GM19395 (cell line): ENCODE data around the gene LAMB1.
"Not testable (repeated sequence)": the region's sequence is repeated elsewhere in the genome, so short reads cannot be mapped to it uniquely, and the experiment has no call there.

Source experiments
- ATAC-seq: cut with Tn5 transposase; IDR thresholded peaks from one replicate; pipeline ENCODE4 v1.9.1; 2021; ENCODE audit warnings: mild to moderate bottlenecking, moderate library complexity; ENCODE audit not compliant: unreplicated experiment

LAMB1 gene

DNA sequence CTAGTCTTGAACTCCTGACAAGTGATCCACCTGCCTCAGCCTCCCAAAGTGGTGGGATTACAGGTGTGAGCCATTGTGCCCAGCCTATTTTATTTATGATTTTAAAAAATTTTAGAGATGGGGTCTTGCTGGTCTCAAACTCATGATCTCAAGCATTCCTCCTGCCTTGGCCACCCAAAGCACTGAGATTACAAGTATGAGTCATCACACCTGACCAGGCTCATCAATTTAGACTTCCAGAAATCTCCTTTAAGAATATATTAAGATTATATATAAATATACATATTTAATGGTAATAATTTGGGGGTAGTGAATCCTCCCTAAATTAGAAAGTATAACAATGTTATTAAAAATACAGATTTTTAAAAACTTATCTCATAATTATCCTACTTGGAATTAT lies 29.1 kb downstream of the LAMB1 start:
- no peak for ATAC-seq

DNA sequence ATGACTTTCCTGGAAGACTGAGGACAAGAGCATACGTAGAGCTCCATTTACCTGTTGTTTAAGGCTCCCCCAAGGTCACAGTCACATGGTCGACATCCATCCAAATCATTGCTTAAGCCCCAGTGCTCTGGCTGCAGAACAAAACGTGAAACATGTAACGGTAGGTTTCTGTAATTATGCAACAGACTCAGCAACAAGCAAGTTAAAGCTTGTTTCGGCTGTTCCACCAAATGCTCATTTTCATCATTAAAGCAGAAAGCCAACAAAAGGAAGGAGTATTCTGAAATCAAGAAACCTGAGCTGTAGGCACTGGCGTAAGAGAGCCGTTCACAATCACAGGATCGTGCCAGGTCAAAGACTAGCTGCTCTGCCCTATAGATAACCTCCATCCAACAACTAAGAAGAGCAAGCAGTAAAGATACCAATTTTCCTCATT lies 30.0 kb downstream of the LAMB1 start:
- ATAC-seq = no peak

DNA sequence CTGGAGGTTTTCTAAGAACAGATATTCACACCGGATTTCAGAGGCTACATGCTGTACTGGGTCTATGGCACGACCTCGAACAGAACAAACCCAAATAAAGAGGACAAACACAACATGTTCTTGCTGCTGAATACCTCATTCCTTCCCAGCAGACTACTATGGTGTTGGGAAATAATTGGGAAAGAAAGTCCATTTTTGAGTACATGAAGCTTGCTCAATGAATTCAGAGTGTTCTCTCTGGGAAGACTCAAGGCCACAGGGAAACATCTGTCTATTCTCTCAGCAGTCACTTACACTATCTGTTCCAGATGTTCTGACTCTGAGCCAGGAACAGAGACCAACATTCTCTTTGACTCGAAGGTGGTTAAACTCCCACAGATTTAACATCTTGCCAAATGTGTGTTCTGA lies 30.9 kb downstream of the LAMB1 start:
- no peak for ATAC-seq

DNA sequence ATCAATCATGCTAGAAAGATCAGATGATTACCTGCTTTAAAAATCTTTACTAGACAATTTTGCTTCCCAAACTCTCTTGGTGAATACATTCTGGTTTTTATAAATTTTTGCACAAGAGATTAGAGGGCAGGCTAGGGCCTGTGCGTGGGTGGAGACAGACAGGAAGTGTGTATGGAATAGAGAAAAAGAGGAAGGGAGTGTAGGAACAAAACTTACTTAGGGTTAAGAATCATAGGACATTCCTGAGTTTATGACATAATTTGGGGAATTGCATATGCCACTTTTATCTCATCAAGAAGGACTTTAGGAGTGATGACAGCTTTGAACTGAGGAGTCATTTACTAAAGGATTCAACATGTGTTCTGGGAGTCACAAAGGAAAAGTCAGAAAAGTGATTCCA lies 31.3 kb downstream of the LAMB1 start:
- no peak for ATAC-seq

DNA sequence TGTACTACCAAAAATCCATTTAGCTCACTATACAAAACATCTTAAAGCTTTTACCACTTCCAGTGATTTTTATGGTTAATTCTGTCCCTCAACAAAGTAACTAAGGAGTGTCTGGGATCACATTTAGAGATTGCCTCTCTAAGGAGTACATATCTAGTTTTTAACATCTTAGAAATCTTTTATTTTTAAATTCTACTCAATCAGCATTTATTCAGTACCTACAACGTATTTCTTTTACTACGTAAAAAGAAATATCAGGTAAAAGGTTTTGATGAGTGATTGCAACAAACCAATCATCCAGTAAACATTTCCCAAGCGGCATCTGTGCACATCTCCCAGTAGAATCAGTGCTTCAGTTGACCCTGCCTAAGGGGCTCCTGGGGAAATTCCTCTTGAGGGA lies 31.9 kb downstream of the LAMB1 start:
- no peak for ATAC-seq

DNA sequence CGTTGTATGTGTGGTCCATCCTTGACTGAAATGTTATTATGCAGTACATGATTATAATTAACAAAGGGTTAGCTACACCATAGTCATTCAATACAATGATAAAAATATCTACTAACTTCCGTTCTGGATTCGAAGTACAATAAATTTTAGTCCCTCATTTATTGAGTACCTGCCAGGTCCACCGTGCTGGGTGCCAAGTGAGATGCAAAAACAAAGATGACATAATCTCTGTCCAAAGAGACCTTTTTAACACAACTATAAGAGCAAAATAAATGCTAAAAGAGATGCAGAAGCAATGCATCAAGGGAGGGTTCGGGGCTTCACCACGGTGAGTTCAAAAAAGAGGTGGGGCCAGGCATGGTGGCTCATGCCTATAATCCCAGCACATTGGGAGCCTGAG lies 33.1 kb downstream of the LAMB1 start:
- no peak for ATAC-seq

DNA sequence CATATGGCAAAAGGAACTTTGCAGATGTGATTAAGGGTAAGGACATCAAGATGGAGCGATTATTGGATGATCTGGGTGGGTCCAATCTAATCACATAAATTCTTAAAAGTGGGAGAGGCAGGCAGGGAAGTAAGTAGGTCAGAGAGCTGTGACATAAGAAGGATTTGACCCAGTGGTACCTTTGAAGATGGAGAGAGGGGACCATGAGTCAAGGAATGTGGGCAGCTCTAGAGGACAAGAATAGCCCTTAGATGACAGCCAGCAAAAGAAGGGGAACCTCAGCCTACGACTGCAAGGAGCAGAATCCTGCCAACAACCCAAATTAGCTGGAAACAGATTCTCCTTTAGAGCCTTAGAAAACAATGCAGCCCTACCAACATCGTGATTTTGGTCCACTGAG lies 34.5 kb downstream of the LAMB1 start:
- no peak for ATAC-seq

DNA sequence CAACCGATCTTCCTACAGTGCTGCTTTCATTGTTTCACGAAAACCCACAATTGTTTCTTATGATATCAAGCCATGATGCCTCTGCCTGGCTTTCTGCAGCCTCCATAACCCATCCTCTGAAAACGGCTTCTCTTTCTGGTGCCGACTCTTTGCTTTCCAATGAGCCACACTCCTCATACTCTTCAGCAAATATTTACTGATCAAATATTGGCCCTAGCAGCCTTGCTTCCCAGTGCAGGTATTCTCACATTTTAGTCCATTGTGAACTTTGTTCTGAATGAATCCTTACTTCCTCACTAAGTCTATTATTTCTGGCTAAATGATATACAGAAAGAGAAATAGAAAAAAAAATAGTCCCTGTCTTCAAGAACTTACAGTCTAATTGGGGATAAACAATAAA lies 35.5 kb downstream of the LAMB1 start:
- ATAC-seq = no peak

DNA sequence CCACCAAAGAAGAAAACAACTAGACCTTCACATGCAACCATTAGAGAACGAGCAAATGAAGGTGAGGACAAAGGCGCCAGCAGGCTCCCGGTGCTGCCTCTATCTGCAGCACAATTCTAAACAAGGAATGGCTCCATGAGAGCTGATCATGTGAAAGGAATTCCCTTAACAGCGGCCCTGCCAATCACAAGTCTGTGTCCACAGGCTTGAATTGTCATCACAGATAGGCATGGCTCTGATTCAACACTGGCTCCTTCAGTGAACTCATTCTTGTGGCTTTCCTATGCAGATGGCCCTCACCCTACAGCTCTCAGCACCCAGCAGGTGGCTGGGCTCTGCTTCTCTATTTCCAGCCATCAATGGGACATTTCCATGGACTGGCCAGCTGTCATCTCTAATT lies 36.2 kb downstream of the LAMB1 start:
- ATAC-seq = no peak

DNA sequence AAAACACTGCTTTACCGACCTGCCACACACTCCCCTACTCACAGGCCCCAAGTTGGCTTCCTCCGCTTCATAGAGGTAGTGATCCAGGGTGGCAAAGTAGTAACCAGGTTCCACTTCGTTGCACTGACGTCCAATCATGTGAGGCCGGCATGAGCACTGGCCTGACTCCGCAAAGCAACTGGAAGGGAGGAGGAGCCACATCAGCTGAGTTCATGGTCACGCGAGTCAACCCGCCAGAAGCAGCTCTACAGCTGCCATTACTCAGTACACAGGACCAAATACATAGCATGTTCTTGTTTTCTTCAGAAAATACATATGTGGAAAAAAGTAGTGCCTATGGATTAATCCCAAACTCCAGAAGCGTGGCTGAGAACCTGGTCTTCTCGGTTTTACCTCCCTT lies 38.5 kb downstream of the LAMB1 start:
- no peak for ATAC-seq

DNA sequence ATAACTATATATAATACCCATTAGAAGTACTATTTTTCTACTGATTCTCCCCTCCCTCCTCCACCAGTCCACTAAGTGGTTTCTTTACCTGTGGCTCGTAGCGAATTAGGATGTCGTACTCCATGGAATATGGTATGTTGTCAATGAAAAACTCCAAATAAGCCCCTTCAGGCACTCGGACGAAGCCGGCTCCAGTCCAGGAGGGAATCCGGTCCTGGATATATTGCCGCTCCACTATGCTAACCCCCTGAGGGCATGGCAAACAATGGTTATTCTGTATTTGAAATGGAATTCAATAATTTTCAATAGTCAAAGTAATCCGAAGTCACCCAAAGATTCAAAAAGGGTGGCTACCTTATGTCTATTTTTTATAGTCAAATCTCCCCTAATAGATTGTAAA lies 40.1 kb downstream of the LAMB1 start:
- no peak for ATAC-seq

DNA sequence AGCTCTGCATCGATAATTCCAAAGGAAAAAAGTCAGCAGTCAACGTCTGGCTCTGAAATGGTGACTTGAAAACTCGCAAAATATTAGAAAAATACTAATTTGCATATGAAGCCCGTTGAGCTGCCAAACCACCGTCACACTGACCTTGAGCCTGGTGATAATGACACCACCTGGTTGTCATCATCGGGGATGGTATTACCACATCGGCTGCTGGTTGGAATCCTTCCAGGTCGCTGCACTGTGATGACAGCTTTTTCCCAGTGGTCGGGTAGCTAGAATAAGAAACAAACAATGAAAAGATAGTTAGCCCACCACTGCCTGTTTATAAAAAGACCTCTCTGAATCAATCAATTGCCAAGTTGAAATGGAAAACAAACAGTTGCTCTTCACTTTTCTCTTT lies 41.6 kb downstream of the LAMB1 start:
- ATAC-seq = no peak

DNA sequence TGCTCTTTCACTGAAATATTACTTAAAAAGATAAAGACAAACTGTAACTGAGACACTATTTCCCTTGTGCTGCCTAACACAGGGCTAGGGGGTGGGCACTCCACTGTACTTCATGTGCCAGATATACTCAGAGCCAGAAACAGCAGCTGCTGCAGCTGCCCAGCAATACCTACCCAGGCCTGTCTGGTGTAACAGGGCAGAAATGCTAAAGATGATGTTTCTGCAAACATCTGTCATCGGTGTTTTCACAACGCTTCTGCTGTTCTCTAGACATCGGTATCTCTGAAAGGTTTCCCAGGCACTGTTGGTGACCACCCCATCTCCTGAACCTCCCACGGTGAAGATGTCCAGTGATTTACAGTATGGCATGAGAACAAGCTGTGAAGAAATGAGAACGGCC lies 42.7 kb downstream of the LAMB1 start:
- ATAC-seq = no peak

DNA sequence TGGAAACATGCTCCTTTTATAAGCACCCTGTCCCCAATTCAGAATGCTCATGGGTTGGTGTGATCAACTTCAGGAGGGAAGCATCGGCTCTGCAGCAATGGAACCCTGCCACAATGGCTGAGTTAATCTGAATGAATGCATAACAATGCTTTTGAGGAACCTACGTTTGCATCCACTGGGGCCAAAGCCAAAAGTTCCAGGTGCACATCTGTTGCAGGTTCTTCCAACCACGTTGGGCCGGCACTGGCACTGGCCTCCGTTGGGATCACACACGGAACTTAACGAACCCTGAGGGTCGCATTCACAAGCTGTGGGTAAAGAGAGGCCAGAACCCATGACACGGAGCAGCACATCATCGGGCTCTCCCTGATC lies 43.4 kb downstream of the LAMB1 start:
- no peak for ATAC-seq

DNA sequence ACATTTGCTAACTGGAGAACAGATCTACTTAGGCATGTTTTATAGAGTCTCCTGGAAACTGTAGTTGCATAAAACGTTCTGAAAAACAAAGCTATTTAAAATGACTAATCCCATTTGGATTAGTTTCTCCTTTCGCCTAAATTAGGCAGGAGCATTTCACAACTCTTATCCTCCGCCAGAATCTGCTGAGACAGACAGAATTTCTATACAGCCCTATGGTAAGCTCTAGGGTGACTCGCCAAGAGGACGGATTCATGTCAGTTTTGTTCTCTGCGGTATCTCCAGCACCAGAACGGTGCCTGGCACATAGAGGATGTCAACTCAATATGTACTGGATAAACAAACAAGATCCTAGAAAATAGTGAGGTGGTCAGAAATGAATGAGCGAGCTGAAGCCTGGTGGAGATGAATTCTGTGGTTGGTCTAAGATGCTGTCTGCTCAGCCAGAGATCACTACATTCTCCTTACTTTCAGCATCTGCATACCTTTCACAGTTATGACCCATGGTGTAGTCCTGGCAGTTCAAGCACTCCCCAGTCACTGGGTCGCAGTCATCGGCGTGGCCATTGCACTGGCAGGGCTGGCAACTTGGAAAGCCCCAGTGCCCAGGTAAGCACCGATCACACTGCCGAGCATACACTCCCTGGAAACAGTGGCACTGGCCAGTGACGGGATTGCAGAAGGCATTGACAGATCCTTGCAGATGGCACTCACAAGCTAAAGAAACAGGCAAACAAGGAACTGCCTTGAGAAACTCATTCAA lies 44.0 kb downstream of the LAMB1 start:
- no peak for ATAC-seq

DNA sequence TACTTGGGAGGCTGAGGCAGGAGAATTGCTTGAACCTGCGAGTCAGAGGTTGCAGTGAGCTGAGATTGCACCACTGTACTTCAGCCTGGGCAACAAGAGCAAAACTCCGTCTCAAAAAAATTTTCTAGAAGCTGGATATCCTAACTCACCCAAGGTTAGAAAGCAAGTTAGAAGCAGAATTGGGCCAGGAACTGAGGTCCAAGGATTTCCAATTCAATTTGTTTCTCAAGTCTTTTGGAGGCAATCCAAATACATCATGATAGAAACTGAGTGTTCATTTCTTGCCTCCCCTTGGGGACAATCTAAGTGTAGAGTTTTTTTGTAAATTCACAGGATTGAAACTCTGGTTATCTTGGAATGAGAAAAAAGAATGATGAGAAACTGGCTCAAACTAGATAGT lies 45.5 kb downstream of the LAMB1 start:
- ATAC-seq = no peak

DNA sequence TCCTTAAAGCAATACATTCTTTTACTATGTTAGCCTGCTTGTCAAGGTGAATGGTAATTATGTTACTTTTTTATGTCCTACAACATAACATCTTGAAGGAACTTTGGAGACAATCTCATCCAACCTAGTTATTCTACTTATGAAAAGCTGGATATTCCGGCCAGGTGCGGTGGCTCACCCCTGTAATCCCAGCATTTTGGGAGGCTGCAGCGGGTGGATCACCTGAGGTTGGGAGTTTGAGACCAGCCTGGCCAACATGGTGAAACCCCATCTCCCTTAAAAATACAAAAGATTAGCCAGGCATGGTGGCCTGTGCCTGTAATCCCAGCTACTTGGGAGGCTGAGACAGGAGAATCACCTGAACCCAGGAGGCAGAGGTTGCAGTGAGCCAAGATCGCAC lies 46.0 kb downstream of the LAMB1 start:
- ATAC-seq = not testable (repeated sequence)

DNA sequence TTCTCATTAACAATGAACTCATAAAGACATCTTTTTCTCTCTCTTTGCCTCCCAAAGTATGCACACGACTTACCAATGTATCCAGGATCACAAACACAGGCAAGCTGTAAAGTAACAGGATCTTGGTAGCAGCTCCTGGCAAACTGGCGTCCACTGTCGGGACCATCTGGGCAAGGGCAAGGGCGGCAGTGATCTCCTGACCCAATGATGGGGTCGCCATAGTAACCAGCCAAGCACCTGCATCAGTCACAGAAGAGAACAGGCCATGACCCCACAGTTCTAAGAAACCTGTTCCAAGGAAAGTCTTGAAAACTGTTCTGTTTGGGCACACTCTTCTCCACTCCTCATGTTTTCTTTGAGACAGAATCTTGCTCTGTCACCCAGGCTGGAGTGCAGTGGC lies 47.6 kb downstream of the LAMB1 start:
- ATAC-seq = no peak

DNA sequence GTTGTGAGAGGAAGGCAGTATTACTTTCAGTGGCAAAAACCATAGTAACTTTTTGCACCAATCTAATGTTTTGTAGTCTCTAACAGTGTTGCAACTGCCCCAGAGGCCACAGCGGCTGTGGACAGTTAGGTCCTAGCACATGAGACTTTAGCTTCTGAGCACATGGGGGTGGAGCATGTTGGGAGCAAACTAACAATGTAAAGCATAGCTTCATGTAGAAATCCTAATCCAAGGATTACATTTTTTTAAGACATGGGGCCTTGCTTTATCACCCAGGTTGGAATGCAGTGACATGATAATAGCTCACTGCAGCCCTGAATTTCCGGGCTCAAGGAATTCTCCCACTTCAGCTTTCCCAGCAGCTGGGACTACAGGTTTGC lies 49.0 kb downstream of the LAMB1 start:
- ATAC-seq = no peak

DNA sequence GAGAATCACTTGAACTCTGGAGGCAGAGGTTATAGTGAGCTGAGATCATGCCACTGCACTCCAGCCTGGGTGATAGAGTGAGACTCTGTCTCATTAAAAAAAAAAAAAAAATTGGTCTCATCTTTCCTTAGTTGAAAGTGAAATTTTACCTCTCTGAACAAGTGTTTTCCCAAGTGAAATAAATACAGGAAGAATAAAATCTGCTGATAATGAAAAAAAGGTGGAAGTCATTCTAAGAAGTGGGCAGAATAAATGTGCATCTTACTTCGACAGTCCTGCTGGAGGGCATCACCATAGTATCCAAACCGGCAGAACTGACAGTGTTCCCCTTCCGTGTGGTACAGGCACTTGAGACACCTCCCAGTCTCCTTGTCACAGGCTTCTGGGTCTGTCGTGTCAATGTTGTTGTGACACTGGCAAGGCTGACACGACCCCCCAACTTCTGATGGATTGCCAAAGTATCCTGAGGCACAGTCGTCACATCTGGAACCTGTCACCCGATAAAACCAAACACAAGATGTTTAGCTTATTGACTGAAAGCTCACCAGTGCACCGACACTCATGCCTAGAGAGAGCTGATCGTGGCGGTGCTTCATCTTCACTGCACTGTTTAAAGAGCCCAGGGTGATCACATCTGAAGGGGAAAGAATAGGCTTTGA lies 49.6 kb downstream of the LAMB1 start:
- no peak for ATAC-seq

DNA sequence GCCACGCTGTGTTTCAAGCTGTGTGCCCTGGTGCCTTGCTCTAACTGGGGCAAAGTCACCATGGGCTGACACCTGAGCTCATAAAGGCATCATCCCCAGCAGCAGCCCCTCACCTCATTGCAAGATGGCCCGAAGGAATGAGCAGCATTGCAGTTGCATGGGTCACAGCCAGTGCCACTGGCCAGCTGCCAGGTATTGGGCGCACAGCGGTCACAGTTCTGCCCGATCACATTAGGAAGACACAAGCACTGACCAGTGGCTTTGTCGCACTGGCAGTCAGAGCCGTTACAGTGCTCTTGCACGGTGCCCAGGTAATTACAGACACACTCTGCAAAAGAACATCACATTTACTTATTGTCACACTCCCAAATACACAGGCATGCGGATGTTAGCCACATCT lies 51.1 kb downstream of the LAMB1 start:
- no peak for ATAC-seq

DNA sequence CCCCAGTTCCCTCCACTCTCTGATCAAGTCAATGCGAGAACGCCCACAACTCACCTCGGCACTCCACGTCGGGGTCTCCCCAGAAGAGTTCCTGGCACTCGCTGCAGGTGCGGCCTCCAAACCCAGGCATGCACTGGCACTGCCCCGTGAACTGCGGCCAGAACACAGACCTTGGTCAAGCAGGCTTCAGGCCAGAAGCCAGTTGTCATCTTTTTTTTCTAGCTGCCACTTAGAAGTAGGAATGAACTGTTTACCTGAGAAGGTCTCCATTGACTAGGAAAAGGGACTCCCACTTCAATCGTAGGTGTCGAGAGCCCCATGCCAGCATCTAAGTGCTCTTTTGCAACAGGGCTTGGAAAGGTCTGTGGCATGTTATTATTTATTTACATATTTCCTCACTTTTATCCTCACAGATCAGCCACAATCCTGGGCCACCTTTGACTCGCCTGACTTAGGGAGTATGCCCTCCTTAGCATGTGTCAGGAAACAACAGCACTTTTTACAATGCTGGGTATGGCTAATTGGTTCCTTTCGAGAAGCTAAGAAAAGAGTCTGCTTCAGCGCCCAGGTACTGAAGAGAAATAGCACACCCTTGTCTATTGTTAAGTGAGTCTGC lies 51.7 kb downstream of the LAMB1 start:
- no peak for ATAC-seq
